OCI-M2 (cell line): Measurements from ENCODE around the gene PRSS2.
"Not testable (repeated sequence)": the region's sequence is repeated elsewhere in the genome, so short reads cannot be mapped to it uniquely, and the experiment has no call there.

Experiments
- DNase-seq: peaks from one replicate; lab custom pipeline; 2025; ENCODE audit not compliant: unreplicated experiment; lab: John Stamatoyannopoulos, UW

The PRSS2 gene

DNA sequence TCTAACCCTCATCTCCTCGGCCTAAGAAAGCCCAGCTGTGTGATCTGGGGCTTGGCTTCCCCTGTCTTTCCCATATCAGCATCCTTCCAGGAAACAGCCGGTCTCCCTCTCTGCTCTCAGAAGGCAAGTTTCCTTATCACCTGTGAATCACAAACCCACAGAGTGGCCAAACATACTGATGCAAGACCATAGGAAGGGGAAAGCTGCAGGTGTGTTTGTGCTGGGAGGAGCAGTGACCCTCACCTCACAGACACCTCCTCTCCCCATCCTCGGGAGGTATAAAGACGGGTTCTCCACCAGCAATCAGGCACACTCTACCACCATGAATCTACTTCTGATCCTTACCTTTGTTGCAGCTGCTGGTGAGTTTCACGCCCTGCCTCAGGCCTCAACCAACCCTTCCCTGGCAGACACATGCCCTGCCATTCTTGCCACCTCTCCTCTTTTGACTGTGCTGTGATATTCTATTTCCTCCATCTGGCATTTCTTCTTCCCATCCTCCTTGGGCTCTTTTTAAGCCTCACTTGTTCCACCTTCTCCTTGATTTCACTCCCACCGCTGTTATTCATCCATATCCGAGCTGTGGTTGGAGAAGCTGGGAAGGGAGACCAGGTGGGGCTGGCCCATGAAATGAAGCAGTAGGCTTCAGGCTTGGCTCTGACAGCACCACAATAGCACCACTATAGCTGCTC lies at the start of gene PRSS2:
PRSS2 (plus strand) TSS at position 310 of the 692 bp plus-strand sequence; CDS start at position 323, 13 bp downstream.
- no peak for DNase-seq

- DNase-seq = no peak
These were observed 49.8 kb upstream of the PRSS2 start for GRCh38 chr7:142720986-142721385.

GRCh38 chr7:142722248-142722794 lies 48.4 kb upstream of the PRSS2 start:
- no peak for DNase-seq

DNA sequence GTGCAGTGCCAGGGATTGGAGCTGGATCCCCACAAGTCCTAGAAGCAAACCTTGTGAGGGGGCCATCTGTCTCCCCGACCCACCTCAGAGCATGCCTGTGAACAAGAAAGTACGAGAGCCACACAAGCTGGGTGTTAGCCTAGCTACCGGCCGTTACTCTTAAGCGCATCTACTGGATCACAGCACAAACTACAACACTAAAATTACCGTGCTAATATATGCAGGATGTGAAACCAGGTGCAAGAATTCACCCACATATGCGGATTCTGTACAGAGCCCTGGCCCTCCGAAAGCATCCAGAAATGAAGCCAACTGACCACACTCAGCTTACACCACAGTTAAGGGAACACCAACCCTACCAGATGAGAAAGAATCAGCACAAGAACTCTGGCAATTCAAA lies 37.5 kb upstream of the PRSS2 start:
- DNase-seq = no peak

GRCh38 chr7:142739923-142740492 lies 30.8 kb upstream of the PRSS2 start:
- DNase-seq = no peak

- no peak for DNase-seq
These were observed 30.0 kb upstream of the PRSS2 start for GRCh38 chr7:142740786-142741185.

DNA sequence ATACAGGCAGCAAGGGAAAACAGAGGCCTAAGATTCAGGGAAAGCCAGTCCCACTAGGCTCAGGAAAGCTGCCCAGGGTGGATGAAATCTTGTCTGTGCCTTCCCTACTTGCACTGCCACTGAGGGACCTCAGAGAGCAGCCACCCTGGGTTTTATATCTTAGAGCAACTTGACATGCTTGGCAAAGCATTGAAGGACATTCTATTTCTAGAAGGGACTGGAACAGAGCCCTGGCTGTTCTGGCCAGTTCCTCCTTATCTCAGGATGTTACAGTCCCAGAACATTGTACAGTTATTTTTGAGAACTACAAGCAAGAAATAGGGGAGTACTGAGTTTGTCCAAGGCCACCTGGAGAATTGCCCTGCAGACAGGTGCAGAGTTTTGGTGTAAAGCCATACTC lies 28.8 kb upstream of the PRSS2 start:
- not testable (repeated sequence) for DNase-seq

DNA sequence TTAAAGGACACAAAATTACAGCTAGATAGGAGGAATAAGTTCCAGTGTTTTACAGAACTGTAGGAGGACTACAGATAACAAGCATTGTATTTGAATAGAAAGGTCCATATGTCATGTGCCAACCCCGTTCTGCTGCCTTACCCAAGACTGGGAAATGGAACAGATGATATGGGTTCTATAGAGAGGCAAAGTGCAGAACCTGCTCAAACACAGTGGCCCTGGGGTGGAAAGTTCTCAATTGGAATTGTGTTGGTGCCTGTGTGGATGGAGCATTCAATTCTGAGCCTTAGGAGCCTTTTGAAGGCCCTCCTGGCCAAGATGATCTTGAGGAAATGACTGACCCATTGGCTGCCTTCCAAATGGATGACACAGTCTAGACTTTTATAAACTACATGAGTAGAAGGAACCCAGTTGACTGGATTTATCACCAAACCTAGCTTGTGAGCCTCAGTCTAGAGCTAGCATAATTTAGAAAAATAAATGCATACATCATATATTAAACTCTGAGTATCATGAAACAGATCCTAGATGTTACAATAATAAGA lies 25.6 kb upstream of the PRSS2 start:
- DNase-seq = no peak

DNA sequence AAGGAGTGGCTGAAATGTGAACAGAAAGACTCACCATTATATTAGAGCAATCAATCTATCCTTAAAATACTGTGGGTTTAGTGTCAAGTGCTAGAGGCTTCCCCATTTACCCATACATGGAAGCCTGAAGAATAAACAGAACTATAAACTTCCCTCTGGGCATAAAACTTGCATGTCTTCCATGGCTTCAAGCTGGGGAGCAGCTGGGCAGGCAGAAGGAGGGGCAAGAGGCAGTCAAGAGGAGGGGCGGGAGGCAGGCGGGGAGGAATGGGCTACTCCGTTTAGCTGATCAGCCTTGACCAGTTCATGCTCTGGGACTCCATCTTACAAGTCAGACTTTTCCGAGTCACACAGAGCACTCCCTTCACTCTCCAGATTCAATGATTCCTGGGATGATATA lies 25.0 kb upstream of the PRSS2 start:
- DNase-seq = no peak

DNA sequence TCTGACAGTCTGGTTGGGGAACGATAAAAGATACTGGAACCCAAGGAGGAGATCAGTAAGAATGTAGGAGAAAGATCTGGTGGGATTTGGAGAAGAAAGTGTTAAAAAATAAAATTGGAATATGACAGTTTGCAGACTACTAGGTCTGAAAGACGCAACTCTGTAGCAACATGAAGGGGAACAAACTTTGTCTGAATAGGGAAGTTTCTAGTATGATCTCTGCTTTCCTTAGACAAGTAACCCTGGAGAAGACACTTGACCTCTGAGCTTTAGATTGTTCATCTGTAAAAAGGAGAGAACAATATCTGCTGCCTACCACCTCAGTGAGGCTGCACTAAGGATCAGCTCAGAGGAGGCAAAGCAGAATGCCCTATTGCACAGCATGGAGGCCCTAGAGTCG lies 24.5 kb upstream of the PRSS2 start:
- no peak for DNase-seq

- not testable (repeated sequence) for DNase-seq
These were observed 22.4 kb upstream of the PRSS2 start for GRCh38 chr7:142748410-142748809.

GRCh38 chr7:142749218-142749993 lies 21.4 kb upstream of the PRSS2 start, which contains the start of gene PRSS1:
PRSS1 (plus strand) TSS chr7:142749472; CDS start chr7:142749485, 13 bp downstream.
- DNase-seq = no peak

GRCh38 chr7:142750321-142750938 lies 20.3 kb upstream of the PRSS2 start:
- no peak for DNase-seq

GRCh38 chr7:142751526-142752175 lies 19.1 kb upstream of the PRSS2 start:
- not testable (repeated sequence) for DNase-seq

- DNase-seq = no peak
These were observed 18.2 kb upstream of the PRSS2 start for GRCh38 chr7:142752376-142753225.

GRCh38 chr7:142753366-142753765 lies 17.4 kb upstream of the PRSS2 start:
- DNase-seq = no peak

DNA sequence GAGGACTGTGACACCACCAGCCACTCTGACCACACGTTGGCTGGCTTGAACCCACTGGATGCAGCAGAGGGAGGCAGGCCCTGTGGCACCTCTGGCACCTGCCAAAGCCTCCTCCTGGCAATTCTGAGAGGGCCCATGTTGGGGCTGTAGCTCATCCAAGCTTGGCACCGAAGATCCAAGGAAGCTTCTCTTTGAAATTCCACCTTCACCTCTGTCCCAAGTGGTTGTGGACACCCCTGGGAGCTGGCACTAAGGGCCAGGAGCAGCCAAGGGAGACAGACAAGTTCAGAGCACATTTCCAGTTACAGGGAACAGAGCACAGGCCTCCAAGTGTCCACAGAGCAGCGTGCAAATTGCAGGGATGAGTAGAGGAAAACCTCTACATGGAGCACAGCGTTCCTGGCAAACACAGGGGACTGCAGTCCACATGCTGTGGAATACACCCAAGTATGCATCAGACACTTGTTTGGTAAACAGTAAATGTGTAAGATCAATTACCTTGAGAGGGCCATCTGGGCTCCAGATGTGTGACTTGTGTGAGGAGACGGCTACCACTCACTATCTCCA lies 16.8 kb upstream of the PRSS2 start:
- not testable (repeated sequence) for DNase-seq

GRCh38 chr7:142754681-142755575 lies 15.8 kb upstream of the PRSS2 start:
- DNase-seq = no peak
